Left lobe of liver (tissue), 2 donors: ENCODE results near the gene RBM15B. TPM values are rescaled to one million over a fixed set of nuclear protein-coding genes. Genes with fewer than 3 reads are reported as not detected.
"Not testable (repeated sequence)": the region's sequence is repeated elsewhere in the genome, so short reads cannot be mapped to it uniquely, and the experiment has no call there.

ENCODE experiments used
- ATAC-seq: fragments of 200-7000 bp; cut with Tn5 transposase; one replicate; pipeline ENCODE4 v1.9.1; 2020; ENCODE audit warnings: mild to moderate bottlenecking, moderate library complexity
- DNase-seq: peaks from one replicate; pipeline ENCODE4 v3.0.0-alpha.2; 2020; ENCODE audit warnings: low spot score
- total RNA-seq: library from RNA; stranded (reverse); gene quantifications from one replicate; pipeline ENCODE4 v1.2.1, GENCODE V29; 2021
- donor health status: DM: no; HTN: no; CAD: no; lungs with moderate emphysema.
- donor health status: DM: no; HTN: yes; CAD: no.

Gene RBM15B
- total RNA-seq, 1 donor from 2014 or later: 10.3 TPM

DNA sequence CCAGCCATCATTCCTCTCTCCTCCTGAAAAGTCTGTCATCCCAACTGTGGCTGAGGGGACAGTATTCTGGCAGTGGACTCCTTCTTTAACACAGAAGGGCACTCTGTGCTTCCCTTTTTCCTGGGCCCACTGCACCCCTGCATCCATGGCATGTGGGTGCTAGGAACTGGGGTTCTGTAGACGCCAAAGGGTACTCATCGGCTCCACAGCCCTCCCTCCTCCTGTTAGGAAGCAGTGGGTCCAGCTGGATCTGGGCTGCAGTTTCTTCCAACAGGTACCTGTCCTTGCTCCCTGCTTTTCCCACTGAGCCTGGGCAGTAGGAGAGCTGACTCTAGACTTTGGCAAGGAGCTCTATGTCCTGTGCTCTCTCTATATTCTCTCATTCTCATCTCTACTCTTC is 12.4 kb upstream of the RBM15B start:
- DNase-seq: no peak
- no peak for ATAC-seq

DNA sequence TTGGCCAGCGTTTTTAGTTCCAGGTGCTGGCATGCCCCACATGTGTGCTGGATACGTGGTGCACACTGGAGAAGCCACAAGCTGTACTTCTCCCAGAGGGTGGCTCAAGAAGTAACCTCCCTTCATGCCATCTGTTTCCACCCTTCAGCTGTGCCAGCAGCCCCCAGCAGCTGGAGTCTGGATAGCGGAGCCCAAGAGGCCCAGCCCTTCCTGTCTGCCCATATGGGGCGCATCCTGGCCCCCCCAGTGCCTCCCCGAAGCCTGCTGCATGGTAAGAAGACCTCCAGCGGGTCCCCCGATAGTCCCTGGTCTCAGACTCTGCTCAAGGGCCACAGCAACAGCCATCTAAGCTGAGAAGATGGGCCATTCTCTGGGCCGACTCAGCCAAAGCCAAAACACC is 11.8 kb upstream of the RBM15B start:
- DNase-seq (no peak), ATAC-seq (no peak)

DNA sequence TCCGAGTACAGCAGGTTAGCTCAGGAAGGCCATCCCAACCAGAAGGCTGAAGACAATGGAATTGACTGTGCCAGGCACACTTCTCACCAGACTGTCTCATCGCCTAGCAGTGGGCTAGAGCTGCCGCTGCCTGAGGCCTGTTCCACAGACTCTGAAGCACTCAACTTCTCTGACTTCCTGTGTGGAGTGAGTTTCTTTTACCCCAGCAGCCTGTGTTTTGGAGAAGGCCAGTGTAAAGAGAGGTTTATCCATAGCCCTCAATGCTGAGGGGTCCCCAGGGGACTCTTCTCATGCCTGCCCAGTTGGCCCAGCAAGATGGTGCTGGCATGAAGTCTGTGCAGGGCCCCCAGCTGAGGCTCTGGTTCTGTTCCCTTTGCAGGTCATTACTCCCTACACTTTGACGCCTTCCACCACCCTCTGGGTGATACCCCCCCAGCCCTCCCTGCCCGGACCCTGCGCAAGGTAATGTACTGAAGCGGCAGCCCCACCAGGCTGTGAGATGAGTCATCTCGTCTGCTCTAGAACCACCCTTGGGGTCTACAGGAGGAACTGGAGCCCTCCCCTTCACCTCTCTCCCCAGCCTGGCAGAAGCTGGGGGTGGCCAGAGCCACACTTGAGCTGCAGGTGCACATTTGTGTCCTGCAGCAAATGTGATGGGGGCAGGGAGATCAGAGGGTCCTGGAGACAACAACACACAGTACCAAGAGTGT is 11.2 kb upstream of the RBM15B start:
- DNase-seq (no peak), ATAC-seq (no peak)

DNA sequence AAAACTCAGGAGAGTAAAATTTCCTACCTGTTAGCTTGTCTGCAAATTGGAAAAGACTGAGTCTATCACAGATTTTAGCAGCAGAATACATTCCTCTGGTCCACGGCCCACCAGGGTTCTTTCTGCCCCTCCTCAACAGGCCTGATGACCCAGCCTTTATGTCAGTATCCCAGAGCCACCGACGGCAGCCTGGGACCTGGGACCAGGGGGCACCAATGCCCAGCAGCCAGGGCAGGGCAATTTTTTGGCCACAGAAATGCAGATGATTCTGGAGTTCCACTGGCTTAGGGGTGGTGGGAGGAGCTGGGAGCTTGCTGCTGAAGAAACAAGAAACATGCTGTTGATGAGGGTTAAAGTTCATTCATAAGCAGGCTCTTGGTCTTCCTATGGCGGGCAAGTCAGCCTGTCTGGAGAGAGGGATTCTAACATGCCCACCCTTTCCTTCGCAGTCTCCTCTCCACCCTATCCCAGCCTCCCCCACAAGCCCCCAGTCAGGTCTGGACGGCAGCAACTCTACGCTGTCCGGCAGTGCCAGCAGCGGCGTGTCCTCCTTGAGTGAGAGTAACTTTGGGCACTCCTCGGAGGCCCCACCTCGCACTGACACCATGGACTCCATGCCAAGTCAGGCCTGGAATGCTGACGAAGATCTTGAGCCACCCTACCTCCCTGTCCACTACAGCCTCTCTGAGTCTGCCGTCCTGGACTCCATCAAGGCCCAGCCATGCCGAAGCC is 10.3 kb upstream of the RBM15B start:
- no peak for DNase-seq
- ATAC-seq: no peak

DNA sequence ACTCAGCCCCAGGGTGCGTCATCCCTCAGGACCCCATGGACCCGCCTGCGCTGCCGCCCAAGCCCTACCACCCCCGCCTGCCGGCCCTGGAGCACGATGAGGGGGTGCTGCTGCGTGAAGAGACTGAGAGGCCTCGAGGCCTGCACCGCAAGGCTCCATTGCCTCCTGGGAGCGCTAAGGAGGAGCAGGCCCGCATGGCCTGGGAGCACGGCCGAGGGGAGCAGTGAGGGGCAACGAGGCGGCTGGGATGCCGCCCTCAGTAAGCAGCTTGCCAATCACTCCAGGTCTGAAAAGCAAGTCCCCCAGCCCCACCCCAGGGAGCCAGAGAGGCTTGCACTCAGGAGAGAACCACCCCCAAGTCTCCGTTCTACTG is 9.8 kb upstream of the RBM15B start:
- DNase-seq: no peak
- no peak for ATAC-seq

DNA sequence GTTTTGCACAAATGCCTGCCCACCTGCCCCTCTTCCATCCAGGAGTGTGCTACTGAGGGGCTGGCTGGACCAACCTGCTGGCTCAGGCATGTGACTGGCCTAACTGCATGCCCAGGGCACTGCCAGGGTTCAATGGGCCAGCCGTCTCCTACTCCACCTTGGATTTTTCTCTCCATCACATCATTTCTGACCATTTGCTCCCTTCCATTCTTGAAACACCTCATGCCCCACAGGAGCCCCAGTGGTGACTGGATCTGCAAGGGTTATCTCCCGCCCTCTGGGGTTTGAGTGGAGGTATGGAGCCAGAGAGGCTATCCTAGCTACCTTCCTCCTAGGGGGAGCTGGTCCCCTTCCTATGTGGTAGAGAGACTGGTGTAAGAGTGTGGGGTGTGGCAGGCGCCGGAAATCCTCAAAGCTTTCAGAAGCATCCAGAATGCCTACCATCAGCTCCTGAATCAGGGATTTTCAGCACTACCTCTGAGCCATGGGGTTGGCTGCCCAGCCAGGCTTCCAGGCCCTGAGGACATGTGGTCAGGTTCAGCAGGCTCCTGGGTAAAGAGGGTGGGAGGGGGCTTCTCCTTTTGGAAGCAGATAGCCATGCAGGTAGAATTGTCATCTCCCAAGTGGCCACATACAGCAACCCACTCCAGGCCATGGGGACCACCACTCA is 8.9 kb upstream of the RBM15B start:
- DNase-seq (peak; percentile 39), ATAC-seq (no peak)

DNA sequence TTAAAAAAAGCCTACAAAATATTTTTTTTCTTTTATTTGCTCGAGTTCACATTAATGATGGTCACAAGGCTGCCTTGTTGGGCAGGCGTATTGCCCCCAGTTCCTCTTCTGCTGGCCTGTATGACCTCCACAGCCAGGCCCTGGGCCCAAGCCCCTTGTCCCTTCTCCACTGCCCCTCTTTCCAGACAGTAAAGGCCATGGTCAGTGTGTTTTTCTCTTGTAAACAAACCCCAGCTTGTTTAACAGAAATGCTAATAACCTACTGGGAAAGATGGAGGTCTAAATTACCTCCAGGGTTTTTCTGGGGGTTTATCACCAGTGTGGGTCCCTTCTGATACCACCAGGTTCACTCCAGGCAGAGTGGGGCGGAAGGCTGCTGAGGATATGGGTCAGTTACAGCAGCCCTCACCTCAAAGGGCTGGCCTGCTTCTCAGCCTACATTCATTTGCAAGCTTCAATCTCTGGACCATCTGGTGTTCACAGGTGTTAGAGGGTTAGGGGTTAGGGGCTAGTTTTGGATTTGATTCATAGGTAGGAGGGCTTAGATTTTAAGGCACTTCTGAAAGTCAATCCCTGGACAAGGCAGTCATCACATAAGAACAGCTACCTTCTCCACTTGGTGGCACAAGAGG is 8.0 kb upstream of the RBM15B start:
- DNase-seq: peak; percentile 34
- no peak for ATAC-seq

DNA sequence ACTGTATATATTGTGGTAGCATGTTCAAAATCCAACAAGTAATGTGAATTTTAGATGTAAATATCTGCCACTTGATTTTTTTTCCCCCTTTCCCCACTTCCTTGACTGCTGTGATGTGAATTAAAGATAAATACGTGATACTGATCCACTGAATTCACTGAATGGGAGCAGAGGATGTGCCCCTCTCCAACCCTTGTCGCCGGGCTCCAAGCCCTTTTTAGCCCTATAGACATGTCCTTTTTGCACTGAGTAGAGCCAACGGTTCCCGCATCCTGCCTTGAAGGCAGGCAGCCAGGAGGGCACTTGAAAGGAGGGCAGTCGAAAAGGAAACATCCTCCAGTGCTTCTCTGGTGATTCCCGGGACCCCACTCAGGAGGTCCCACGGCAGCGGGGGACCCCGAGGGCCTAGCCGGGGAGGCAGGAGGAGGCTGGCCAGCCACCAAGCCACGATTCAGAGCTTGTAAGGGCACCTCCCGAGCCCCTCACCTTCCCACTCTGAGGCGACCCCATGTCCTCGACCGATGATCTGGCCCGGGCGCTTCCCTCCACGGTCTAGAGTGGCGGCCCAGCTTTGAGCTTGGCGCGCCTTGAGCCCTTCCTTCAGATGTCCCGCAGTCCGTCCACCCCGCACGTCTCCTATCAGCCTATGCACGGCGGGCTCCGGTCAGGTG is 6.9 kb upstream of the RBM15B start:
- no peak for DNase-seq

DNA sequence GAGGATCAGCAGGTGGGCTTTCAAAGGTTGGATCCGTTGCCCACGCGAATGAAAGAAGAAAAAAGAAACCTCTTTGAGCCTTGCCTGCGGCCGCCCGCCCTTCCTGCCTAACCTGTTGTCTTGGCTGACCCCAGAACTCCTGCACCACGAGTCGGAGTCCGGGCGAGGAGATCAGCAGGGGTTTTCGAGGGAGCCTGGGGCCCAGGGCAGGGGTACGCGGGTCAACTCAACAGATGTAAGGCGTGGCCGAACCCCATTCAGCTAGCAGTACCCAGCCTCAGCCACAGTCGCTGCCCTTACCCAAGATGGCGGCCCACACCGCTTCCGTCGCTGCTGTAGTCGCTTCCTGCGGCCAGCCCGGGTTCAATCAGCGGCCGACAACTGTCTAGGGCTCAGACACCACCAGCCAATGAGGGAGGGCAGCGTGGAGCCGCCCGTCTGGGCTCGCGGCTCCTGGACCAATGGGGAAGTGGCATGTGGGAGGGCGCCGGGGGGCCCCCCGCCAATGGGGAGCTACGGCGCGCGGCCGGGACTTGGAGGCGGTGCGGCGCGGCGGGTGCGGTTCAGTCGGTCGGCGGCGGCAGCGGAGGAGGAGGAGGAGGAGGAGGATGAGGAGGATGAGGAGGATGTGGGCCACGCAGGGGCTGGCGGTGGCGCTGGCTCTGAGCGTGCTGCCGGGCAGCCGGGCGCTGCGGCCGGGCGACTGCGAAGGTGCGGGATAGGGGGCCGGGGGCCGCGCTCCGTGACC is 6.2 kb upstream of the RBM15B start, which contains the start of gene MANF:
MANF (plus strand) TSS at position 566 of the 748 bp plus-strand sequence; CDS start at position 618, 52 bp downstream.
- DNase-seq: peak; percentile 99
- peak; percentile 90 for ATAC-seq

More for the DNA sequence above, 6.9 kb upstream of the RBM15B start:
- peak; percentile 19 for ATAC-seq

DNA sequence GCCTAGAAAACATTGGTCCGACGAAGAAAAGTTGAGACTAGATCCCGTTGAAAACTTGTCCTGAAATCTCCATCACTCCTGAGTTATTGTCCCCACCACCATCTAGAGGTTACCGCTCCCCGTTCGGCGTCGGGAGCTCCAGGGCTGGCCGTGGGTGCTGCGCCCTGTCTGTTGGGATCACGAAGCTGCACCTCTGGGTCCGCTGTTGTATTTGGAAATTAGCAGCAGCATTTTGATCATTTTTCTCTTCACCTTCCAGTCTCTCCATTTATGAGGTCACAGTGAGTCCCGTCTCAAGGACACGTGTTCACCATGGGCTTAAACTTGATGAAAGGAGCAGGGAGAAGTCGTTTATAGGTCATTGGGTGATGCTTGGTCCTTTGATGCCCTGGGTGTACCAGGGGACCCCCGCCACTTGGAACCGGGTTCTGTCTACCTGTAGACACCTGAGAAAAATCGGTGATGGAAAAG is 5.4 kb upstream of the RBM15B start:
- ATAC-seq (no peak), DNase-seq (peak; percentile 38)

DNA sequence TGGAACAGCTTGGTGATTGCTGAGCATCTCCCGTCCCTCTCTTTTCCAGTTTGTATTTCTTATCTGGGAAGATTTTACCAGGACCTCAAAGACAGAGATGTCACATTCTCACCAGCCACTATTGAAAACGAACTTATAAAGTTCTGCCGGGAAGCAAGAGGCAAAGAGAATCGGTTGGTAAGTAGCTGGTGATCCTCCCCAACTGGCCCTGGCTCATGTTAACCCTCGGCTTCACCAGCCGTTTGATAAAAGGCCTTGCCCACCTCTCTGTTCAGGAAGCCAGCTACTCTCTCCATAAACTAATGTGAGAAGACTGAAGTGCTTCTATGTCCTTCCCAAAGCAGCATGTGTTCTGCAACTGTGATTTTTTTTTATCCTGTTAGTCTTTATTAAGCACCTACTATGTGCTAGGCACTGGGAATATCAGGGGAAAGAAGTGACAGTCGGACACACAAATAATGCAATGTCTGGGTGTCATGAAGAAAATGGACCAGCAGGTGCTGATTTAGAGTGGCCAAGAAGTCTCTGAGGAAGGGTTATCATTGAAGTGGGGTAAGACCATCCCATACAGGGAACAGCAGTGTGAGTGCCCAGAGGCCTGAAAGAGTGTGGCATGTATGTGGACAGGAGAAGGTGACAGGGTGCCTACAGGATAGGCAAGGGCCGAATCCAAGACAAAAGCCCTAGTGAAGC is 4.8 kb upstream of the RBM15B start:
- DNase-seq: peak; percentile 41
- no peak for ATAC-seq

DNA sequence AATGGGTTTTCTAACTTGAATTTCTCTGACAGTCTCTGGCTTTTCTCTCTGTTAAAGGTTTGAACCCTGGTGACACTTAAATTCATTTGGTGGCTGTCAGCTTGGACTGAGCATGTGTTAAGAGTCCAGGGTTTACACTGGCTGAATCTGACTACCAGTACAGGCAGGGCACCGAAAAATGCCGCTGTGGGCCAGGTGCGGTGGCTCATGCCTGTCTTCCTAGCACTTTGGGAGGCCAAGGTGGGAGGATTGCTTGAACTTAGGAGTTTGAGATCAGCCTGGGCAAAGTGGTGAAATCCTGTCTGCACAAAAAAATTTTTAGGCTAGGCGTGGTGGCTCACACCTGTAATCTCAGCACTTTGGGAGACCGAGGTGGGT is 4.2 kb upstream of the RBM15B start:
- ATAC-seq: no peak
- peak; percentile 50 for DNase-seq

DNA sequence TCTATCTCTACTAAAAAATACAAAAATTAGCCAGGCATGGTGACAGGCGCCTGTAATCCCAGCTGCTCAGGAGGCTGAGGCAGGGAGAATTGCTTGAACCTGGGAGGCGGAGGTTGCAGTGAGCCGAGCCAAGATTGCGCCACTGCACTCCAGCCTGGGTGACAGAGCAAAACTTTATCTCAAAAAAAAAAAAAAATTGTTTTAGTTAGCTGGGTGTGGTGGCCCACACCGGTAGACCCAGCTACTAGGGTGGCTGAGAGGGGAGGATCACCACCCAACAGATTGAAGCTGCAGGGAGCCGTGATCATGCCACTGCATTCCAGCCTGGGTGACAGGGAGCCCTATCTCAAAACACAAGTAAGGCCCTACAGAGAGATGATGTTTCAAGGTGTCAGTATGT is 3.8 kb upstream of the RBM15B start:
- ATAC-seq: not testable (repeated sequence)
- DNase-seq: peak; percentile 59

DNA sequence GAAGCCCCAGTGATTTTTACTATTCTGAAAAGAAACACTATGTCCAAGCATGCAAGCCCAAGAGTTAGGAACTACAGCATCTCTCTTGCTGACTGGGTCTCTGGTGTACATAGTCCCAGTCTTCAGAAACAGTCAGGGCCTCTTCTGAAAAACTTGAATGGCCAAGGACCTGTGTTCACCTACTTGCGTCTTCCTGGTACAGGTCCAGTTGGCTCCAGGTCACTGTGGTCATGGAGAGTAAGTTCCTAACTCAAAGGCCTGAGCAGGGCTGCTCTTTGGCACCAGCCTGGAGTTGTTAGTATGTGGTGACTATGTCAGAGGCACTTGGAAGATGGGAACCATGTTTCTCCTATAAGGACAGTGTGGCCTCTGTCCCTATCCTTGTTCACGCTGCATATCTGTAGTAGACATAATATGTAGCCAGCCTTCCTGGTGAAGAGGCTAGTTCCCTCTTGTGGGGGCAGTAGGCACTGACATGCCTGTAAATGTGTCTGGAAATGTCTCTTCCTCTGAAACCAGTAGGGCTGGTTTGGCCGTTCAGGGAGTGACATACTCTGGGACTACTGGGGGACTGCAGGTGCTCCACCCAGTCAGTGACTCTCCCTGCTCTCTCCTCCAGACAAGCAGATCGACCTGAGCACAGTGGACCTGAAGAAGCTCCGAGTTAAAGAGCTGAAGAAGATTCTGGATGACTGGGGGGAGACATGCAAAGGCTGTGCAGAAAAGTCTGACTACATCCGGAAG is 2.6 kb upstream of the RBM15B start:
- ATAC-seq (no peak), DNase-seq (peak; percentile 37)

DNA sequence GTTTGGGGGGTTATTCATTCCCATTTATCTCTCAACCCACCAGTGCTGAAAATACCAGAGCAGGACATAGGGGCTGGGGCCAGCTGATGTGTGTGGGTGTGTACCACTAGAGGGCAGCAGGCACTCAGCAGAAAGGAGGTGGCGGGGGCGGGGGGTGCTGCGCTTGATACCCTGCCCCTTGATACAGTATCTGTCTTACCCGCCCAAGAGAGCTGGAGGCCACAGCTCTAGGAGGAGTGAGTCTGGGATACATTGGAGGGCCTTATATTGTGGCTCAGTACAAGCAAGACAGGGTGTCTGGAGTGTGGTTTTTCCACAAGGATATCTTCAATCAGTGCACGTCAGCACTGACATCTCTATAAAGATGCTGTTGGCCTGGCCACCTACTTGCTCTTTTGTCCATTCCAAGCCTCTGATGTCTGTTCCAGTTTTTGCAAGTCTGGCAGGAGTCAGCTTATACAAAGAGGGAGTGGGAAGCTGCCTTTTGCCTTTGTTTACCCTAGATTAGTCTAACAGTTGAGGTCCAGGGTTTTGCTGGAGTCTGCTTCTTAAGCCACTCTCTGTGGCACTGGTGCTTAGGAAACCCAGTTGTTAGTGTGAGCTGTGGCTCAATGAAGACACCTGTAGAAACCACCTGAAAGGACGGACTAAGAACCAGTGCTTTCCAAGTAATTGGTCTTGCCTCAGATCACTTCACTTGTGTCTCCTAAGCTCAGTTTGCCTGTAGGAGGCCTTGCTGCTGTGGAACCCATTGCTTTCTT is 1.5 kb upstream of the RBM15B start:
- ATAC-seq: no peak
- DNase-seq: peak; percentile 53

DNA sequence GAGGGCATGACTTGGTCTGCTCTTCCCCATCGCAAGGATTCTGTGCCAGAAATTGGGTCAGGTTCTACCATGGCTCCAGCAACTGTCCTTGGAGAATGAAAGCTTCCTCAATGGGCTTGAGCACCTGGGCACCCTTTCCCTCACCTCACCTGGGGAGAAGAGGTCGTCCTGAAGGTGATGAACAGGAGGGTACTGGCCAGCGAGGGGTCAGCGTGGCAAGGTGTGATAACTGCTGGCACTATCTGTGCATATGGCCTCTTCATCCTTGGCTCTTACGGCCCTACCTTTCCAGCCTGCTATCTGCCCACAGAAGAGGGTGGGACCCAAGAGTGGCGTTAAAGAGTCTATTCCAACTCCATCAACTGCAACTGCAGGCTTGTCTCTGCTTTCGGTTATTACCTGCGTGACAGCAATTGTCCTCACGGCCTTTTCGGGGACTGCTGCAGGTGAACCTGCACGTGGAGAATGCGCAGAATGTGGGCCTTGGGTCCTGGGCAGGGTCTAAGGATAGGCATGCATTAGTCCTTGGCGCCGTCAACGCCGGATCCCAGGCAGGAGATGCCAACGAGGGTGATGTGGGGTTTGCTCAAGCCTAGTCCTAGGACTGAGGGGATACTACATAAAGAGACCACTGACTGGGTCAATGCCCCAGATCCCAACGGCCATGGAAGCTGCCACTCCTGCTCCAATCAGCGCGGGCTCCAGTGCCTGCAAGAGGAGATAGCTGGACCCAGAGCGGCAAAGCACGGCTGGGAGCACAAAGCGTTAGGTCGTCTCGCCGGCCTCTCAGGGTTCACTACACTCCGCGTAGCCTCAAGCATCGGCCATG is 625 bp upstream of the RBM15B start:
- no peak for DNase-seq
- no peak for ATAC-seq
